ENCODE measurements around the gene TRAF2. TPM values are rescaled to one million over a fixed set of nuclear protein-coding genes. Genes with fewer than 3 reads are reported as not detected.

Gene TRAF2
- total and polyA plus RNA-seq, 2 of the 8 experiments (the other 6 are each of a cell fraction or from before 2014, with no cell fraction given), result 26.9 to 50.2 TPM

DNA sequence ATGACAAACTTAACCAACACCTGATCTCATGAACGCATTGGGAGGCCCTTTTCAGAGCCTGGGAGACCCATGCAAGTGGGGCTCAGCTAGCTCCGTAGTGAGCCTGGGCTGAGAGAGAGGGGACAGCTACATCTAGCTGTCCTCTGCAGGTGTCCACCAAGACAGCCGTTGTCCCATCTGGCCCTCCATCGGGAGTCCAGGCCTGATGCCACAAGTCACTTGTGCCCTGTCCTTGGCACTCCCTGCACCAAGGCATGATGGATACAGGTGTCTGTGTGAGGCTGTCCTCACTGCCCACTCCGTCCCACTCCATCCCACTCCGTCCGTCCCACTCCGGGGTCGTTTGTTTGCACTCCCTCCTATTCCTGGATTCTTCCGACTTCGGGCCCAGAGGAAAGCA is 17.7 kb upstream of the TRAF2 start:
- no peak overlapping the region for H2BK5ac ChIP-seq (ENCODE audit: low read depth, low read length)
- H2BK15ac ChIP-seq (ENCODE audit: low read length), result no peak overlapping the region
- H2AFZ ChIP-seq (ENCODE audit: low read length), result no peak overlapping the region
- H3K23ac ChIP-seq (ENCODE audit: insufficient read length), result no peak overlapping the region
- no peak overlapping the region for H3K14ac ChIP-seq (ENCODE audit: insufficient read length)
- peaks cover 5 to 17% of the 10 kb centered on the region in 2 experiments; a peak in 3 of 4 replicates for H3K79me2 ChIP-seq (ENCODE audit: control insufficient read depth in 1 of 2, insufficient read depth in 2 of 2, low read length in 2 of 2)
- FAIRE-seq, result no peak
- no peak overlapping the region for H3K4me3 ChIP-seq (ENCODE audit: extremely low read depth in 1 of 4, insufficient read depth in 2 of 4, low read depth in 3 of 4, low read length in 4 of 4)
- no peak overlapping the region for H4K91ac ChIP-seq (replicated peaks; ENCODE audit: insufficient read length, low read length)
- H2BK12ac ChIP-seq (ENCODE audit: low read depth, low read length), result no peak overlapping the region
- H3K27me3 ChIP-seq (replicated peaks in 1 of 4; ENCODE audit: control insufficient read depth in 3 of 4, extremely low read depth in 1 of 4, insufficient read depth in 3 of 4, low read length in 3 of 4), result no peaks in the 10 kb centered on the region
- H3K4me1 ChIP-seq (replicated peaks in 1 of 4; ENCODE audit: control insufficient read depth in 3 of 4, insufficient read depth in 4 of 4, low read length in 3 of 4), result peaks cover 0 to 6% (median 5%) of the 10 kb centered on the region in 4 experiments; a peak in 5 of 7 replicates
- H2AK5ac ChIP-seq (ENCODE audit: low read depth, low read length), result no peak overlapping the region
- H3K56ac ChIP-seq (replicated peaks; ENCODE audit: insufficient read length, low read depth, low read length), result no peak overlapping the region
- H3K23me2 ChIP-seq (ENCODE audit: low read depth, low read length), result peaks cover 5% of the 10 kb centered on the region; the same call in 1 of the 2 replicates
- no peak overlapping the region for H4K5ac ChIP-seq (ENCODE audit: insufficient read length, low read depth, low read length)
- no peak overlapping the region for H2BK120ac ChIP-seq (replicated peaks; ENCODE audit: low read depth, low read length)
- peaks cover 7 to 11% of the 10 kb centered on the region in 2 experiments for H4K20me1 ChIP-seq (replicated peaks in 1 of 2; ENCODE audit: control insufficient read depth in 1 of 2, insufficient read depth in 2 of 2, low read length in 2 of 2)
- no peak overlapping the region for H3K4ac ChIP-seq (replicated peaks; ENCODE audit: insufficient read length, low read depth, low read length)
- POLR2A ChIA-PET (ENCODE audit: partially characterized antibody), result interaction anchor here (0.7 to 3.5 kb wide), 6 partner anchors 9 to 707 kb away, joined by 3 to 12 read pairs (median 4); no protein-coding TSS in a partner anchor
- H3K4me2 ChIP-seq (ENCODE audit: insufficient read depth in 1 of 2, low read depth in 2 of 2, low read length in 2 of 2), result no peak overlapping the region
- peaks cover 32 to 38% of the 10 kb centered on the region in 2 experiments for H3K9me3 ChIP-seq (ENCODE audit: insufficient read depth in 2 of 2, low read depth in 1 of 2, low read length in 1 of 2)
- no peak overlapping the region for H3K9ac ChIP-seq (replicated peaks in 1 of 4; ENCODE audit: extremely low read depth in 1 of 4, low read depth in 3 of 4, low read length in 3 of 4)
- CTCF ChIA-PET (ENCODE audit: partially characterized antibody), result interaction anchor here (0.6 to 1.1 kb wide), 2 partner anchors 27 to 49 kb away, joined by 3 read pairs; partner anchors contain the start of gene AJM1
- H2BK20ac ChIP-seq (ENCODE audit: low read length), result no peak overlapping the region
- DNase-seq (ENCODE audit: low read depth in 1 of 2, low spot score in 2 of 2), result no peak
- H3K36me3 ChIP-seq (ENCODE audit: control insufficient read depth in 2 of 4, insufficient read depth in 4 of 4, low read length in 3 of 4), result peaks cover 0 to 7% (median 4%) of the 10 kb centered on the region in 4 experiments; a peak in 5 of 8 replicates
- 84% methylated on average over 11 of the region's 11 CpGs; no CpG with 5 or more reads in 1 of the 2 experiments for WGBS, 2 experiments (ENCODE audit: extremely low coverage in 1 of 2, insufficient coverage in 1 of 2, insufficient read length in 1 of 2, insufficient replicate concordance in 2 of 2, low coverage in 1 of 2, low lambda C conversion rate in 2 of 2, missing lambda C conversion rate in 1 of 2)
- H3K27ac ChIP-seq (ENCODE audit: low read depth, low read length), result no peak overlapping the region
- H4K8ac ChIP-seq (ENCODE audit: extremely low read depth, insufficient read depth, low read length), result no peak overlapping the region
- H3K79me1 ChIP-seq (ENCODE audit: low read depth, low read length), result peaks cover 10% of the 10 kb centered on the region
- H3K18ac ChIP-seq (ENCODE audit: extremely low read depth, low read length), result no peak overlapping the region
- TF ChIP-seq SIRT6 (IDR thresholded peaks at IDR 0.05; ENCODE audit: low read length) (no peak), SUZ12 (IDR thresholded peaks at IDR 0.05; ENCODE audit: low read length) (no peak), TCF12 (IDR thresholded peaks at IDR 0.05; ENCODE audit: low read depth, low read length) (no peak), POU5F1 (IDR thresholded peaks at IDR 0.05; ENCODE audit: low read depth, low read length) (no peak), TBP (IDR thresholded peaks at IDR 0.05; ENCODE audit: low read depth, low read length) (no peak)

Data from H1 (cell line).